Measurements from ENCODE around the gene PRKAR1B. TPM values are rescaled to one million over a fixed set of nuclear protein-coding genes. Genes with fewer than 3 reads are reported as not detected.

Gene PRKAR1B
- total and polyA plus RNA-seq, 9 donors: 14.3 to 49.0 (median 34.0) TPM

- Histone ChIP-seq H3K4me3 (no peak overlapping the region), H3K27ac (no peak overlapping the region), H3K9me3 (no peaks in the 10 kb centered on the region), H3K36me3 (no peaks in the 10 kb centered on the region), H3K4me1 (ENCODE audit: insufficient read depth) (peaks cover 2% of the 10 kb centered on the region), H3K27me3 (no peaks in the 10 kb centered on the region)
- intact Hi-C loops (cut with DNase I): loop anchor here in 1 of 4 donors (10.0 kb wide), 1 partner anchor 190 kb away; no protein-coding TSS in a partner anchor
- DNase-seq: no peak
- TF ChIP-seq EP300 (IDR thresholded peaks at IDR 0.05) (no peak), POLR2A (IDR thresholded peaks at IDR 0.05) (no peak)
- TF ChIP-seq, protein P1, sequence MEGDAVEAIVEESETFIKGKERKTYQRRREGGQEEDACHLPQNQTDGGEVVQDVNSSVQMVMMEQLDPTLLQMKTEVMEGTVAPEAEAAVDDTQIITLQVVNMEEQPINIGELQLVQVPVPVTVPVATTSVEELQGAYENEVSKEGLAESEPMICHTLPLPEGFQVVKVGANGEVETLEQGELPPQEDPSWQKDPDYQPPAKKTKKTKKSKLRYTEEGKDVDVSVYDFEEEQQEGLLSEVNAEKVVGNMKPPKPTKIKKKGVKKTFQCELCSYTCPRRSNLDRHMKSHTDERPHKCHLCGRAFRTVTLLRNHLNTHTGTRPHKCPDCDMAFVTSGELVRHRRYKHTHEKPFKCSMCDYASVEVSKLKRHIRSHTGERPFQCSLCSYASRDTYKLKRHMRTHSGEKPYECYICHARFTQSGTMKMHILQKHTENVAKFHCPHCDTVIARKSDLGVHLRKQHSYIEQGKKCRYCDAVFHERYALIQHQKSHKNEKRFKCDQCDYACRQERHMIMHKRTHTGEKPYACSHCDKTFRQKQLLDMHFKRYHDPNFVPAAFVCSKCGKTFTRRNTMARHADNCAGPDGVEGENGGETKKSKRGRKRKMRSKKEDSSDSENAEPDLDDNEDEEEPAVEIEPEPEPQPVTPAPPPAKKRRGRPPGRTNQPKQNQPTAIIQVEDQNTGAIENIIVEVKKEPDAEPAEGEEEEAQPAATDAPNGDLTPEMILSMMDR (IDR thresholded peaks at IDR 0.05): no peak
- 91 to 95% (median 93%) methylated on average over 10 of the region's 10 CpGs for WGBS, 3 donors
Measured at GRCh38 chr7:534959-535358, 192.1 kb downstream of the PRKAR1B start.

DNA sequence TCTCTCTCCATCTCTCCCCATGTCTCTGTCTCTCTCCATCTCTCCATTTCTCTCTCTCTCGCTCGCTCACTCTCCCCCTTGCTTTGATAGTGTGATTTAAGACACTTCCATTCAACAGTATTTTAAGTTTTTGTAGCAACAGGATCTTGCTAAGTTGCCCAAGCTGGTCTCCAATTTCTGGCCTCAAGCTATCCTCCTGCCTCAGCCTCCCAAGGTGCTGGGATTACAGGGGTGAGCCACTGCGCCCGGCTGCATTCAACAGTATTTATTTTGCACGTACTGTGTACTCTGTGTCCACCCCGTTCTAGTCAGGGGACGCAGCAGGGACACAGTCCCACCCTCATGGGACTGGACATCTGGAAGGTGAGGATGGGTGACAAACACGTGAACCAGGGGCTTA is 193.0 kb downstream of the PRKAR1B start:
- Histone ChIP-seq H3K4me1 (ENCODE audit: insufficient read depth) (peaks cover 2% of the 10 kb centered on the region), H3K9me3 (no peaks in the 10 kb centered on the region), H3K4me3 (no peak overlapping the region), H3K36me3 (no peaks in the 10 kb centered on the region), H3K27me3 (no peaks in the 10 kb centered on the region), H3K27ac (no peak overlapping the region)
- intact Hi-C loops (cut with DNase I): loop anchor here in 1 of 4 donors (10.0 kb wide), 1 partner anchor 189 kb away; no protein-coding TSS in a partner anchor
- TF ChIP-seq POLR2A (IDR thresholded peaks at IDR 0.05): no peak
- TF ChIP-seq, protein P1 (IDR thresholded peaks at IDR 0.05): no peak
- TF ChIP-seq EP300 (IDR thresholded peaks at IDR 0.05): no peak
- WGBS, 3 donors: 91 to 93% (median 92%) methylated on average over 8 of the region's 8 CpGs
- DNase-seq: no peak

- WGBS, 3 donors: 51 to 76% (median 53%) methylated on average over 15 to 17 of the region's 17 CpGs
- Histone ChIP-seq H3K27me3 (no peaks in the 10 kb centered on the region), H3K9me3 (no peaks in the 10 kb centered on the region), H3K4me3 (no peak overlapping the region), H3K36me3 (no peaks in the 10 kb centered on the region), H3K27ac (no peak overlapping the region), H3K4me1 (ENCODE audit: insufficient read depth) (peaks cover 2% of the 10 kb centered on the region)
- no peak for TF ChIP-seq POLR2A (IDR thresholded peaks at IDR 0.05)
- TF ChIP-seq, protein P1 (IDR thresholded peaks at IDR 0.05): no peak
- no peak for TF ChIP-seq EP300 (IDR thresholded peaks at IDR 0.05)
- intact Hi-C loops (cut with DNase I): loop anchor here in 1 of 4 donors (10.0 kb wide), 1 partner anchor 188 kb away; no protein-coding TSS in a partner anchor
- DNase-seq: no peak
Measured at GRCh38 chr7:533266-533665, 193.8 kb downstream of the PRKAR1B start.

DNA sequence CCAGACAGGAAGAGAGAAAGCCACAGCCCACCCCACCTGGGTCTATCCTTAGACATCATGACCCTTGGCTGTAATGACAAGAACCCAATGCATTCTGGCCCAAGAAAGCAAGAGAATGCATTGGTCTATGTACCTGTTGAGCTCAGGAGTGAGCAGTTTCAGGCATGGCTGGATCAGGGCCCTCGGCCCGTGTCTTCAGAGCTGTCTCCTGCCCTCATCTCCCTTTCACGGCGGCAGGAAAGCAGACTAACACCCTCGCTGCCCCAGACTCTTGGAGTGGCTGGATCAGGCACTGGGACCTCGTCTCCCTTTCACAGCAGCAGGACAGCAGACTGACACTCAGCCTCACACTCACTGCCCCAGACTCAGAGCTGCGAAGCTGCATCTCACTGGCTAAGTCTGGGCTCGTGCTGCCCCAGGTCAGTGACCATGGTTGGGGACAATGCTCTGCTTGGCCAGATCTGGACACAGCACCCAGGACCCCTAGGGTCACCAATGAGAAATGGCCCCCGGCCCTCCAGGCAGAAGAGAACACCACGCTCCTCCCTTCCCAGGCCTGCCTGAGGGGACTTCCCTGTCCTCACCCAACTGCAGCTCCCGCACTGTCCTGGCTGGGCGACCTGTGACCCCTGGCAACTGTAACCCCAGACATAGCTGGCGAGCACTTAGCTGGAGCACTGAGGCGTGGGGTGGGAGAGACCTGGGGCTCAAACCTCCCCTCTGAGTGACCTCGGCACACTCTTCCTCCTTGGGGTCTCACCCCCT is 194.5 kb downstream of the PRKAR1B start:
- no peaks in the 10 kb centered on the region for H3K27me3 ChIP-seq
- H3K27ac ChIP-seq: no peak overlapping the region
- no peak overlapping the region for H3K4me3 ChIP-seq
- H3K36me3 ChIP-seq: no peaks in the 10 kb centered on the region
- no peak for DNase-seq
- TF ChIP-seq, protein P1 (IDR thresholded peaks at IDR 0.05): no peak
- no peak for TF ChIP-seq POLR2A (IDR thresholded peaks at IDR 0.05)
- TF ChIP-seq EP300 (IDR thresholded peaks at IDR 0.05): no peak
- 73 to 78% (median 74%) methylated on average over 15 of the region's 15 CpGs for WGBS, 3 donors
- intact Hi-C loops (cut with DNase I): loop anchor here in 1 of 4 donors (10.0 kb wide), 1 partner anchor 188 kb away; no protein-coding TSS in a partner anchor
- H3K4me1 ChIP-seq (ENCODE audit: insufficient read depth): no peaks in the 10 kb centered on the region
- H3K9me3 ChIP-seq: no peaks in the 10 kb centered on the region
